ENCODE measurements around the gene EML6. TPM values are rescaled to one million over a fixed set of nuclear protein-coding genes. Genes with fewer than 3 reads are reported as not detected.

The EML6 gene
- polyA plus RNA-seq, 1 of the 3 experiments (the other 2 are of a cell fraction) = 1.1 TPM

- Histone ChIP-seq H3K4me2 (peak overlapping the region; percentile 71), H2AFZ (ENCODE audit: low read depth) (peak overlapping the region; percentile 47), H3K9me2 (no peaks in the 10 kb centered on the region), H3K9ac (no peak overlapping the region; the same call in 1 of the 2 replicates), H3K79me2 (ENCODE audit: insufficient read depth) (no peaks in the 10 kb centered on the region), H3K4me3 (ENCODE audit: low read depth in 2 of 2, low read length in 1 of 2) (no peak overlapping the region), H4K20me1 (ENCODE audit: insufficient read depth) (no peaks in the 10 kb centered on the region), H3K4me1 (ENCODE audit: control insufficient read depth in 1 of 2, insufficient read depth in 2 of 2, low read depth in 1 of 2, low read length in 1 of 2) (peaks cover 0 to 16% of the 10 kb centered on the region in 2 experiments; a peak in 3 of 4 replicates), H3K27me3 (ENCODE audit: insufficient read depth) (no peaks in the 10 kb centered on the region), H3K27ac (ENCODE audit: low read depth in 2 of 2, low read length in 1 of 2) (peak overlapping the region in 1 of 2 experiments; percentile 80; a peak in 3 of 4 replicates), H3K9me3 (no peaks in the 10 kb centered on the region), H3K36me3 (replicated peaks in 1 of 2; ENCODE audit: control insufficient read depth in 1 of 2, insufficient read depth in 2 of 2, low read length in 1 of 2) (no peaks in the 10 kb centered on the region), H3F3A (replicated peaks; ENCODE audit: insufficient read depth) (peaks cover 7% of the 10 kb centered on the region)
- ChIA-PET CTCF (interaction anchor here (1.1 to 1.9 kb wide), 3 partner anchors 14 to 41 kb away, joined by 3 to 11 read pairs (median 4); no protein-coding TSS in a partner anchor), POLR2A (no interaction called here)
- DNase-seq = no peak
- 52% methylated on average over 7 of the region's 7 CpGs for WGBS (ENCODE audit: low lambda C conversion rate)
- TF ChIP-seq, protein P1, sequence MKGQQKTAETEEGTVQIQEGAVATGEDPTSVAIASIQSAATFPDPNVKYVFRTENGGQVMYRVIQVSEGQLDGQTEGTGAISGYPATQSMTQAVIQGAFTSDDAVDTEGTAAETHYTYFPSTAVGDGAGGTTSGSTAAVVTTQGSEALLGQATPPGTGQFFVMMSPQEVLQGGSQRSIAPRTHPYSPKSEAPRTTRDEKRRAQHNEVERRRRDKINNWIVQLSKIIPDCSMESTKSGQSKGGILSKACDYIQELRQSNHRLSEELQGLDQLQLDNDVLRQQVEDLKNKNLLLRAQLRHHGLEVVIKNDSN (IDR thresholded peaks at IDR 0.05; ENCODE audit: borderline replicate concordance, low read depth) = no peak
- peak; percentile 92 for TF ChIP-seq FOSL2 (IDR thresholded peaks at IDR 0.05; ENCODE audit: borderline replicate concordance, low read depth)
- no peak for TF ChIP-seq NRF1 (IDR thresholded peaks at IDR 0.05; ENCODE audit: low read depth, low read length)
- TF ChIP-seq GATA2 (CRISPR knock-in tag; IDR thresholded peaks at IDR 0.05) = no peak
- no peak for TF ChIP-seq FOXM1 (IDR thresholded peaks at IDR 0.05; ENCODE audit: low read depth)
- peak; percentile 69; the same call in 1 of the 2 replicates for TF ChIP-seq MEF2A (IDR thresholded peaks at IDR 0.05; ENCODE audit: borderline replicate concordance, low read depth)
- TF ChIP-seq TAF1 (IDR thresholded peaks at IDR 0.05; ENCODE audit: borderline replicate concordance, low read depth, low read length) = no peak
- TF ChIP-seq, protein P2, sequence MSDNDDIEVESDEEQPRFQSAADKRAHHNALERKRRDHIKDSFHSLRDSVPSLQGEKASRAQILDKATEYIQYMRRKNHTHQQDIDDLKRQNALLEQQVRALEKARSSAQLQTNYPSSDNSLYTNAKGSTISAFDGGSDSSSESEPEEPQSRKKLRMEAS (IDR thresholded peaks at IDR 0.05; ENCODE audit: low read depth) = 0 out of 2 replicates have a peak, but pooled peaks have one; percentile 22
- TF ChIP-seq SMC3 (IDR thresholded peaks at IDR 0.05; ENCODE audit: low read depth, low read length) = no peak
- no peak for TF ChIP-seq POLR2AphosphoS5 (IDR thresholded peaks at IDR 0.05; ENCODE audit: low read depth, low read length)
- TF ChIP-seq EZH2phosphoT487 (IDR thresholded peaks at IDR 0.05; ENCODE audit: borderline replicate concordance, low read depth) = no peak
- no peak for TF ChIP-seq RFX5 (IDR thresholded peaks at IDR 0.05; ENCODE audit: low read length)
- no peak for TF ChIP-seq IRF3 (IDR thresholded peaks at IDR 0.05; ENCODE audit: low read depth, low read length)
- TF ChIP-seq GABPA (IDR thresholded peaks at IDR 0.05; ENCODE audit: low read depth) = no peak
- TF ChIP-seq TCF12 (IDR thresholded peaks at IDR 0.05) = peak; percentile 83
- no peak for TF ChIP-seq SIN3A (IDR thresholded peaks at IDR 0.05; ENCODE audit: borderline replicate concordance, low read depth, low read length)
- no peak for TF ChIP-seq ZBTB33 (IDR thresholded peaks at IDR 0.05; ENCODE audit: borderline replicate concordance, low read depth)
- TF ChIP-seq ELF1 (IDR thresholded peaks at IDR 0.05) = no peak
- TF ChIP-seq, protein P3, sequence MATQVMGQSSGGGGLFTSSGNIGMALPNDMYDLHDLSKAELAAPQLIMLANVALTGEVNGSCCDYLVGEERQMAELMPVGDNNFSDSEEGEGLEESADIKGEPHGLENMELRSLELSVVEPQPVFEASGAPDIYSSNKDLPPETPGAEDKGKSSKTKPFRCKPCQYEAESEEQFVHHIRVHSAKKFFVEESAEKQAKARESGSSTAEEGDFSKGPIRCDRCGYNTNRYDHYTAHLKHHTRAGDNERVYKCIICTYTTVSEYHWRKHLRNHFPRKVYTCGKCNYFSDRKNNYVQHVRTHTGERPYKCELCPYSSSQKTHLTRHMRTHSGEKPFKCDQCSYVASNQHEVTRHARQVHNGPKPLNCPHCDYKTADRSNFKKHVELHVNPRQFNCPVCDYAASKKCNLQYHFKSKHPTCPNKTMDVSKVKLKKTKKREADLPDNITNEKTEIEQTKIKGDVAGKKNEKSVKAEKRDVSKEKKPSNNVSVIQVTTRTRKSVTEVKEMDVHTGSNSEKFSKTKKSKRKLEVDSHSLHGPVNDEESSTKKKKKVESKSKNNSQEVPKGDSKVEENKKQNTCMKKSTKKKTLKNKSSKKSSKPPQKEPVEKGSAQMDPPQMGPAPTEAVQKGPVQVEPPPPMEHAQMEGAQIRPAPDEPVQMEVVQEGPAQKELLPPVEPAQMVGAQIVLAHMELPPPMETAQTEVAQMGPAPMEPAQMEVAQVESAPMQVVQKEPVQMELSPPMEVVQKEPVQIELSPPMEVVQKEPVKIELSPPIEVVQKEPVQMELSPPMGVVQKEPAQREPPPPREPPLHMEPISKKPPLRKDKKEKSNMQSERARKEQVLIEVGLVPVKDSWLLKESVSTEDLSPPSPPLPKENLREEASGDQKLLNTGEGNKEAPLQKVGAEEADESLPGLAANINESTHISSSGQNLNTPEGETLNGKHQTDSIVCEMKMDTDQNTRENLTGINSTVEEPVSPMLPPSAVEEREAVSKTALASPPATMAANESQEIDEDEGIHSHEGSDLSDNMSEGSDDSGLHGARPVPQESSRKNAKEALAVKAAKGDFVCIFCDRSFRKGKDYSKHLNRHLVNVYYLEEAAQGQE (IDR thresholded peaks at IDR 0.05; ENCODE audit: low read depth, low read length) = no peak
- peak; percentile 80 for TF ChIP-seq NFIC (IDR thresholded peaks at IDR 0.05; ENCODE audit: borderline replicate concordance)
- no peak for TF ChIP-seq CHD2 (IDR thresholded peaks at IDR 0.05; ENCODE audit: low read length, partially characterized antibody)
- TF ChIP-seq RAD21 (IDR thresholded peaks at IDR 0.05; ENCODE audit: low read length) = no peak
- TF ChIP-seq RCOR1 (IDR thresholded peaks at IDR 0.05; ENCODE audit: low read length) = no peak
- TF ChIP-seq MXI1 (IDR thresholded peaks at IDR 0.05; ENCODE audit: low read depth, low read length) = no peak
- TF ChIP-seq JUND (IDR thresholded peaks at IDR 0.05) = peak; percentile 76
- TF ChIP-seq PBX3 (IDR thresholded peaks at IDR 0.05) = peak; percentile 67
These were observed 136.7 kb downstream of the EML6 start for GRCh38 chr2:54859997-54860701.

All from SK-N-SH (cell line).